ENCODE results near the gene RBMX2. TPM values are rescaled to one million over a fixed set of nuclear protein-coding genes. Genes with fewer than 3 reads are reported as not detected.
"Not testable (repeated sequence)": the region's sequence is repeated elsewhere in the genome, so short reads cannot be mapped to it uniquely, and the experiment has no call there.

RBMX2 gene, protein sequence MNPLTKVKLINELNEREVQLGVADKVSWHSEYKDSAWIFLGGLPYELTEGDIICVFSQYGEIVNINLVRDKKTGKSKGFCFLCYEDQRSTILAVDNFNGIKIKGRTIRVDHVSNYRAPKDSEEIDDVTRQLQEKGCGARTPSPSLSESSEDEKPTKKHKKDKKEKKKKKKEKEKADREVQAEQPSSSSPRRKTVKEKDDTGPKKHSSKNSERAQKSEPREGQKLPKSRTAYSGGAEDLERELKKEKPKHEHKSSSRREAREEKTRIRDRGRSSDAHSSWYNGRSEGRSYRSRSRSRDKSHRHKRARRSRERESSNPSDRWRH
- 10 to 100 TPM; 14.7 to 18.1 (median 15.0) TPM for total RNA-seq
- long read RNA-seq, donor 1, partial matches to known transcripts, result 9 of 15 reads
- long read RNA-seq, donor 1, other reads (novel, unspliced or antisense), result 0 of 15 reads
- long read RNA-seq, donor 2, partial matches to known transcripts, result 9 of 11 reads
- long read RNA-seq, donor 2, other reads (novel, unspliced or antisense), result 1 of 11 reads

DNA sequence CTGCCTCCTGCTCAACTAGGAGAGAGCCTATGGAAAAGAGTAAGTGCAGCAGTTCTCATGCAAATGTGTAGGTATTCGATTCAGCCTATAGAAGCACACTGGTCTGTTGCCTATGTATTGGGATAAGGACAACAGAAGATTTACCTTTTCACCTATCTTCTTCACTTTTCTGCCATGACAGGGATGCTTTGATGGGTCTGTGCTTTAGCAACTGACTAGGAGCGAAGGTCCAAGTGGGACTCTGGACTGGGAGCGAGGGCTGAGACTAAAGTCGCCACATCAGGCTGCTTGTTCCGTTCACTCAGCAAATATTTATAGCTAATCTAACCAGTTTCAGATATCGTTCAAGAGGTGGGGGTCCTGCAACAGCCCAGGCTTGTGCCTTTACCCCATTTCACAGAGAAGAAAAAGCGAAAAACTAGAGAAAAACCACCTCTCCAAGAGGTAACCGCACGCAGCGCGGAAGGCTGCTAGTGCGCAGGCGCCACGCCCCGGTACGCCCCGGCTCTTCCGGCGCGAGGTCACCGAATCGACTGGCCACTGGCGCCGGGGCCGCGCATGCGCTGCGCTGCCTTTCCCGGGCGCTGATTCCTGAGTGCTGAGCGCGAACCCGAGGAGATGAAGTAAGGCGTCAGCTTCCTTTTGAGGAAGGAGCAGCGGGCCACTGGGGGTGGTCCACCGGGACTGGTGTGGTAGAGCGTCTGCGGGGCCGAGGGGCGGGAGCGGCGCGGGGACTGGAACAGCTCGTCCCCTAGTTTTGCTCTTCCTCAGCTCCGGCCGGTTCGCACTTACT is at the start of gene RBMX2:
Gene RBMX2, plus strand, starts transcription at position 573 of the 793 bp plus-strand sequence. Its CDS starts 46 bp downstream, at position 619.
- DNase-seq (peak; percentile 72 to 81 (median 78)), ATAC-seq (peak; percentile 99)
- Histone ChIP-seq H3K9me3 (no peaks in the 10 kb centered on the region), H3K4me3 (peak within 1 kb of the TSS; percentile 28), H3K4me1 (ENCODE audit: low read depth) (peaks cover 7% of the 10 kb centered on the region), H3K36me3 (ENCODE audit: low read depth) (no peaks in the 10 kb centered on the region)
- intact Hi-C loops (cut with DNase I, micrococcal nuclease), result no loop called here
- TF ChIP-seq, protein P1, sequence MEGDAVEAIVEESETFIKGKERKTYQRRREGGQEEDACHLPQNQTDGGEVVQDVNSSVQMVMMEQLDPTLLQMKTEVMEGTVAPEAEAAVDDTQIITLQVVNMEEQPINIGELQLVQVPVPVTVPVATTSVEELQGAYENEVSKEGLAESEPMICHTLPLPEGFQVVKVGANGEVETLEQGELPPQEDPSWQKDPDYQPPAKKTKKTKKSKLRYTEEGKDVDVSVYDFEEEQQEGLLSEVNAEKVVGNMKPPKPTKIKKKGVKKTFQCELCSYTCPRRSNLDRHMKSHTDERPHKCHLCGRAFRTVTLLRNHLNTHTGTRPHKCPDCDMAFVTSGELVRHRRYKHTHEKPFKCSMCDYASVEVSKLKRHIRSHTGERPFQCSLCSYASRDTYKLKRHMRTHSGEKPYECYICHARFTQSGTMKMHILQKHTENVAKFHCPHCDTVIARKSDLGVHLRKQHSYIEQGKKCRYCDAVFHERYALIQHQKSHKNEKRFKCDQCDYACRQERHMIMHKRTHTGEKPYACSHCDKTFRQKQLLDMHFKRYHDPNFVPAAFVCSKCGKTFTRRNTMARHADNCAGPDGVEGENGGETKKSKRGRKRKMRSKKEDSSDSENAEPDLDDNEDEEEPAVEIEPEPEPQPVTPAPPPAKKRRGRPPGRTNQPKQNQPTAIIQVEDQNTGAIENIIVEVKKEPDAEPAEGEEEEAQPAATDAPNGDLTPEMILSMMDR (IDR thresholded peaks at IDR 0.05), result no peak

DNA sequence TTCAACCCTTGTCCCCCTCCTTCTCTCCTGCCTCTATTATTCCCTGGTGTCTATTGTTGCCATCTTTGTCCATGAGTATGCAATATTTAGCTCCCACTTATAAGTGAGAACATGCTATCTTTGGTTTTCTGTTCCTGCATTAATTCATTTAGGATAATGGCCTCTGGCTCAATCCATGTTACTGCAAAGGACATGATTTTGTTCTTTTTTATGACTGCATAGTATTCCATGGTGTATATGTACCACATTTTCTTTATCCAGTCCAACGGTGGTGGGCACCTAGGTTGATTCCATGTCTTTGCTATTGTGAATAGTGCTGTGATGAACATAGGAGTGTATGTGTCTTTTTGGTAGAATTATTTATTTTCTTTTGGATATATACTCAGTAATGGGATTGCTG is 49.7 kb upstream of the RBMX2 start:
- intact Hi-C loops (cut with DNase I, micrococcal nuclease); H3K36me3 ChIP-seq (ENCODE audit: low read depth); H3K4me1 ChIP-seq (ENCODE audit: low read depth); H3K9me3 ChIP-seq; H3K4me3 ChIP-seq; ATAC-seq; DNase-seq: not testable (repeated sequence)

DNA sequence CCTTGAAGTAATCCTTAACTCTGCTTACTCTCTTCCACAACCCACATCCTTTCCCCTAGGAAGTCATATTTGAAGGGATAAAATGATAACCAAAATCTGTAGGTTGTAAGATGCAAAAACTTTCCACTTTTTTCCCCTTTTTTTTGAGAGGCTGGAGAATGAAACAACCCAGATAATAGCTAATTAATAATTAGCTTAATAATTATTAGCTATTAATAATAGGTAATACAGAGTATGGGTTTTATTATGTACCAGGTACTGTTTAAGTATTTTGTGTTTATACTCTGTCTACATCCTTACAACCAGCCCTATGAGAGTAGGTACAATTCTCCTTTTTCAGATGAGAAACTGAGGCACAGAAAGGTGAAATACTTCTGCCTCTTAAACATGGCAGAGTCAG is 25.7 kb upstream of the RBMX2 start:
- TF ChIP-seq, protein P1 (IDR thresholded peaks at IDR 0.05), result no peak
- no peak for DNase-seq
- no peak for ATAC-seq
- no peaks in the 10 kb centered on the region for H3K36me3 ChIP-seq (ENCODE audit: low read depth)
- intact Hi-C loops (cut with DNase I, micrococcal nuclease), result no loop called here
- H3K4me3 ChIP-seq, result no peak overlapping the region
- H3K9me3 ChIP-seq, result no peaks in the 10 kb centered on the region
- H3K4me1 ChIP-seq (ENCODE audit: low read depth), result no peaks in the 10 kb centered on the region

DNA sequence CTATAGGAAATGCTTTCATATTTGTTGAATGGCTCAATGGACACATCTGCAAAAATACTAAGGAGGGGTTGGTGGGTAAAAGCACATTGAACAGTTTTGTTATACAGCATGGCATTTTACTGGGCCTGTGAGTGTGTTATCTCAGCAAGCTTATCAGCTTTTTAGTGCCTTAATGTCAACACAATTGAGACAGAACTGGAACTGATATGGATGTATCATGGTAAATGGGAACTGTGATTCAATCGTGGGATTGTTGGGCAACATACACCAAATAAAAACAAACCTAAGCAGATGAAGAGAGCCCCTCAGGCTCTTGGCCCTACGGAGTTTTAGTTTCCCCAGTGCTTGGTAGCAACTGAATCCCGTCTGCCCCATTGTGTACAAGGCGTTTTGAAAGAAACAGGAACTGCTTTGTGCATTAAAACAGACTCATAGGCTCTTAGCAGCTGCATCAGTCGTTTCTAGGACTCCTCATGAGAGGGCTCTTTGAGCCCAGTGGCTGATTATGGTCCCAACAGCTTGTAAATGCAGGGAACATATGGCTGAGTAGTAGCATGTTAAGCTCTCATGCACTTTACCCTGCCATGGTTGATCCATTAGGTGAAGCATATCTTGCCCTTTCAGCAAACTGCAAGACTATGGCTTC is 23.6 kb upstream of the RBMX2 start:
- no peaks in the 10 kb centered on the region for H3K36me3 ChIP-seq (ENCODE audit: low read depth)
- peak; percentile 64 for ATAC-seq
- DNase-seq, result no peak
- H3K4me1 ChIP-seq (ENCODE audit: low read depth), result no peaks in the 10 kb centered on the region
- H3K9me3 ChIP-seq, result no peaks in the 10 kb centered on the region
- H3K4me3 ChIP-seq, result no peak overlapping the region
- intact Hi-C loops (cut with DNase I, micrococcal nuclease), result no loop called here
- TF ChIP-seq, protein P1 (IDR thresholded peaks at IDR 0.05), result no peak

DNA sequence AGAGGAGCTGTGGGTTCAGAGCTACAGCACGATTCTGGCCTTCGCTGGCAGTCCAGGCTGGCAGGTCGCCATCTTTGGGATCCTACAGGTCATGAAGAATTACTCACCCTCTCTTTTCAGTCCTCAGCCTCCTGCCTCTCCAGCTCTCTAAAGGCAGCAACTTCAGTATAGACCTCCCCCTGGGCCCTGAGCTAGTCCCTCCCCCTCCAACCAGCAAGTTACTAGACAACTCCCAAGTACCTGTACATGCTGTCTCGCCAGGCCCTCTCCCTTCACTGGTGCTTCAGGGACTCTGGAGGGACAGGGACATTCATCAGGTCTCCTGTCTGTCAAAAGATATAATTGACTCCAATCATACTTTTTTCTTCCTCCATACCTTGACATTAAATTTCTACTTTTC is 16.3 kb upstream of the RBMX2 start, which contains the start of gene GPR119:
Gene GPR119, minus strand, starts transcription at position 155 of the 400 bp plus-strand sequence. CDS start 227 bp downstream, outside the sequence.
- ATAC-seq, result no peak
- DNase-seq, result no peak
- no peaks in the 10 kb centered on the region for H3K9me3 ChIP-seq
- intact Hi-C loops (cut with DNase I, micrococcal nuclease), result no loop called here
- no peak within 1 kb of the TSS for H3K4me3 ChIP-seq
- H3K36me3 ChIP-seq (ENCODE audit: low read depth), result no peaks in the 10 kb centered on the region
- TF ChIP-seq, protein P1 (IDR thresholded peaks at IDR 0.05), result no peak
- H3K4me1 ChIP-seq (ENCODE audit: low read depth), result no peaks in the 10 kb centered on the region
